Measurements from ENCODE around the gene KIF6. TPM values are rescaled to one million over a fixed set of nuclear protein-coding genes. Genes with fewer than 3 reads are reported as not detected.

Gene KIF6
- total and polyA plus RNA-seq, 2 of the 8 experiments (the other 6 are each of a cell fraction or from before 2014, with no cell fraction given), result 0.53 to 0.65 TPM

DNA sequence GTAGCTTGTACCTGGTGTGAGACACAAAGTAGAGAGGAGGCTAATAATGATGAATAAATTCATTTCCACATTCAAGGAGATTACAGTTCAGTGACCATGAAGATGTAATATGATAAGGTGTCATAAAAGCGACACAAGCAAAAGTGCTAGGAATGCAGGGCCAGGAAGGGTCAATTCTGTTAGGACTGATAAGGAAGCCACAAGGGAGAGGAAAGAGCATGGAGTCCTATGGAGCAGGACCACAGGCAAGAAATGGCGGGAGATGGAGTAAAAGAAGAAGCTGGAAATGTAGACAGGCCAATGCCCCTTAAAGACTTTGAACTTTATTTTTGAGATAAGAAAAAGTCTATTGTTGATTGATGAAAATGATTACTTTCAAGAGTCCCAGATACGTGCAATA is 240.9 kb downstream of the KIF6 start:
- Histone ChIP-seq H3K56ac (replicated peaks; ENCODE audit: insufficient read length, low read depth, low read length) (no peak overlapping the region), H2AFZ (ENCODE audit: low read length) (no peak overlapping the region), H3K4me2 (ENCODE audit: insufficient read depth in 1 of 2, low read depth in 2 of 2, low read length in 2 of 2) (no peak overlapping the region), H2AK5ac (ENCODE audit: low read depth, low read length) (no peak overlapping the region), H4K91ac (replicated peaks; ENCODE audit: insufficient read length, low read length) (no peak overlapping the region), H3K4me3 (ENCODE audit: extremely low read depth in 1 of 4, insufficient read depth in 2 of 4, low read depth in 3 of 4, low read length in 4 of 4) (no peak overlapping the region), H4K20me1 (replicated peaks in 1 of 2; ENCODE audit: control insufficient read depth in 1 of 2, insufficient read depth in 2 of 2, low read length in 2 of 2) (no peaks in the 10 kb centered on the region), H3K14ac (ENCODE audit: insufficient read length) (no peak overlapping the region), H3K79me1 (ENCODE audit: low read depth, low read length) (no peaks in the 10 kb centered on the region), H4K5ac (ENCODE audit: insufficient read length, low read depth, low read length) (no peak overlapping the region), H4K8ac (ENCODE audit: extremely low read depth, insufficient read depth, low read length) (no peak overlapping the region), H2BK20ac (ENCODE audit: low read length) (no peak overlapping the region), H2BK15ac (ENCODE audit: low read length) (no peak overlapping the region), H2BK12ac (ENCODE audit: low read depth, low read length) (no peak overlapping the region), H3K23ac (ENCODE audit: insufficient read length) (no peak overlapping the region), H3K27me3 (replicated peaks in 1 of 4; ENCODE audit: control insufficient read depth in 3 of 4, extremely low read depth in 1 of 4, insufficient read depth in 3 of 4, low read length in 3 of 4) (no peaks in the 10 kb centered on the region), H3K4me1 (replicated peaks in 1 of 4; ENCODE audit: control insufficient read depth in 3 of 4, insufficient read depth in 4 of 4, low read length in 3 of 4) (no peaks in the 10 kb centered on the region), H3K79me2 (ENCODE audit: control insufficient read depth in 1 of 2, insufficient read depth in 2 of 2, low read length in 2 of 2) (no peaks in the 10 kb centered on the region), H3K36me3 (ENCODE audit: control insufficient read depth in 2 of 4, insufficient read depth in 4 of 4, low read length in 3 of 4) (no peaks in the 10 kb centered on the region), H3K23me2 (ENCODE audit: low read depth, low read length) (no peaks in the 10 kb centered on the region), H3K4ac (replicated peaks; ENCODE audit: insufficient read length, low read depth, low read length) (no peak overlapping the region), H3K9ac (replicated peaks in 1 of 4; ENCODE audit: extremely low read depth in 1 of 4, low read depth in 3 of 4, low read length in 3 of 4) (no peak overlapping the region), H2BK5ac (ENCODE audit: low read depth, low read length) (no peak overlapping the region), H3K18ac (ENCODE audit: extremely low read depth, low read length) (no peak overlapping the region), H3K9me3 (ENCODE audit: insufficient read depth in 2 of 2, low read depth in 1 of 2, low read length in 1 of 2) (no peaks in the 10 kb centered on the region), H3K27ac (ENCODE audit: low read depth, low read length) (no peak overlapping the region), H2BK120ac (replicated peaks; ENCODE audit: low read depth, low read length) (no peak overlapping the region)
- TF ChIP-seq BACH1 (IDR thresholded peaks at IDR 0.05; ENCODE audit: low read length), result no peak
- TF ChIP-seq KDM5A (IDR thresholded peaks at IDR 0.05; ENCODE audit: low read length), result no peak
- TF ChIP-seq RBBP5 (IDR thresholded peaks at IDR 0.05; ENCODE audit: borderline replicate concordance, low read depth, low read length), result no peak
- TF ChIP-seq SP4 (IDR thresholded peaks at IDR 0.05; ENCODE audit: low read length), result no peak
- FAIRE-seq (no peak), DNase-seq (ENCODE audit: low read depth in 1 of 2, low spot score in 2 of 2) (no peak)
- WGBS, 2 experiments (ENCODE audit: extremely low coverage in 1 of 2, insufficient coverage in 1 of 2, insufficient read length in 1 of 2, insufficient replicate concordance in 2 of 2, low coverage in 1 of 2, low lambda C conversion rate in 2 of 2, missing lambda C conversion rate in 1 of 2), result 86% methylated on average over 3 of the region's 3 CpGs; no CpG with 5 or more reads in 1 of the 2 experiments
- ChIA-PET POLR2A (ENCODE audit: partially characterized antibody) (no interaction called here), CTCF (ENCODE audit: partially characterized antibody) (interaction anchor here (0.8 kb wide), 1 partner anchor 71 kb away, joined by 4 read pairs; no protein-coding TSS in a partner anchor)

All from H1 (cell line).